PC-3 (cell line): ENCODE results near the gene LTBP4. TPM values are rescaled to one million over a fixed set of nuclear protein-coding genes. Genes with fewer than 3 reads are reported as not detected.

ENCODE experiments used
- ATAC-seq: fragments of 200-7000 bp; cut with Tn5 transposase; 2 replicates; pipeline ENCODE4 v1.9.1; 2020; ENCODE audit warnings: mild to moderate bottlenecking, moderate library complexity
- BruUV-seq: library from RNA; stranded (reverse); fragments of 400-500 nt; replicated peaks from 2 replicates; lab custom pipeline; 2021; lab: Mats Ljungman, UMichigan
- CTCF ChIA-PET: fragments of 300-600 bp; sonication (Branson Sonifier 250); formaldehyde crosslinking; loops from one replicate; lab custom pipeline; 2022; ENCODE audit warnings: antibody characterized with exemption; lab: Charles Lee
- POLR2A ChIA-PET: fragments of 300-600 bp; sonication (Branson Sonifier 250); formaldehyde crosslinking; loops from one replicate; lab custom pipeline; 2022; ENCODE audit warnings: antibody characterized with exemption; ENCODE audit not compliant: unreplicated experiment; lab: Charles Lee
- DNase-seq: peaks from one replicate; pipeline ENCODE4 v3.0.0-alpha.2; 2015
- H2AFZ ChIP-seq: fragments of 300-600 bp; sonication (generic); 2 replicates; pipeline ENCODE4 v1.6.0; 2016; ENCODE audit warnings: antibody characterized with exemption, low read length
- H3F3A ChIP-seq: fragments of 300-600 bp; sonication (generic); one replicate; pipeline ENCODE4 v1.6.0; 2017; ENCODE audit warnings: antibody characterized with exemption, low read length, control low read depth, mild to moderate bottlenecking; ENCODE audit not compliant: unreplicated experiment
- H3K27ac ChIP-seq: fragments of 300-600 bp; sonication (generic); 2 replicates; pipeline ENCODE4 v1.5.1; 2016; ENCODE audit warnings: mild to moderate bottlenecking, low read length
- H3K27me3 ChIP-seq: fragments of 300-600 bp; sonication (generic); 2 replicates; pipeline ENCODE4 v1.6.1; 2016; ENCODE audit warnings: low read length, mixed read lengths
- H3K36me3 ChIP-seq: fragments of 300-600 bp; sonication (generic); 2 replicates; pipeline ENCODE4 v1.6.1; 2016; ENCODE audit warnings: low read depth, mixed run types, low read length, mixed read lengths
- H3K4me1 ChIP-seq: fragments of 300-600 bp; sonication (generic); 2 replicates; pipeline ENCODE4 v1.5.1; 2016; ENCODE audit warnings: low read length; ENCODE audit not compliant: insufficient read depth
- H3K4me2 ChIP-seq: fragments of 300-600 bp; sonication (generic); 2 replicates; pipeline ENCODE4 v1.6.0; 2016; ENCODE audit warnings: low read length
- H3K4me3 ChIP-seq: fragments of 300-600 bp; sonication (generic); 2 replicates; pipeline ENCODE4 v1.5.1; 2016; ENCODE audit warnings: mild to moderate bottlenecking, low read length, mixed read lengths
- H3K79me2 ChIP-seq: fragments of 300-600 bp; sonication (generic); 2 replicates; pipeline ENCODE4 v1.6.1; 2017; ENCODE audit warnings: low read length, mixed read lengths
- H3K9ac ChIP-seq: fragments of 300-600 bp; sonication (generic); 2 replicates; pipeline ENCODE4 v1.6.0; 2016; ENCODE audit warnings: mild to moderate bottlenecking, low read length
- H3K9me2 ChIP-seq: fragments of 300-600 bp; sonication (generic); replicated peaks from 2 replicates; pipeline ENCODE4 v1.6.1; 2016; ENCODE audit warnings: mixed run types, low read length, mixed read lengths
- H3K9me3 ChIP-seq: fragments of 300-600 bp; sonication (generic); 2 replicates; pipeline ENCODE4 v1.6.1; 2016; ENCODE audit warnings: low read length, mixed read lengths
- H4K20me1 ChIP-seq: fragments of 300-600 bp; sonication (generic); 2 replicates; pipeline ENCODE4 v1.6.1; 2016; ENCODE audit warnings: low read length, mixed read lengths
- CTCF ChIP-seq: fragments of 300-600 bp; sonication (generic); conservative IDR thresholded peaks from 2 replicates; pipeline ENCODE4 v1.5.1; 2017; ENCODE audit warnings: antibody characterized with exemption, low read depth, mild to moderate bottlenecking, low read length
- EZH2 ChIP-seq: fragments of 300-600 bp; sonication (generic); IDR thresholded peaks from one replicate; pipeline ENCODE4 v1.6.1; 2017; ENCODE audit warnings: antibody characterized with exemption, mild to moderate bottlenecking, low read length; ENCODE audit not compliant: unreplicated experiment
- EZH2phosphoT487 ChIP-seq: fragments of 300-600 bp; sonication (generic); IDR thresholded peaks from 2 replicates; pipeline ENCODE4 v1.6.1; 2018; ENCODE audit warnings: mild to moderate bottlenecking, antibody characterized with exemption, low read length, borderline replicate concordance
- intact Hi-C: fragments of 100-400 bp; cut with micrococcal nuclease; formaldehyde crosslinking; loops from 2 replicates; pipeline ENCODE4 v1.9.0; 2023
- total RNA-seq: library from RNA; depleted of rRNA; stranded (reverse); fragments of >200 nt; gene quantifications from 2 replicates; pipeline ENCODE4 v1.2.3, GENCODE V29; 2014

The LTBP4 gene
- total RNA-seq, 1 experiment from 2014 or later = 8.9 TPM

GRCh38 chr19:40611900-40612698 lies 10.9 kb downstream of the LTBP4 start:
- ATAC-seq (no peak), DNase-seq (no peak)
- CTCF ChIA-PET = no interaction called here
- no peaks in the 10 kb centered on the region for H3F3A ChIP-seq
- H3K36me3 ChIP-seq = no peaks in the 10 kb centered on the region
- POLR2A ChIA-PET = no interaction called here
- H3K9me3 ChIP-seq = no peaks in the 10 kb centered on the region
- no peak overlapping the region for H3K4me2 ChIP-seq
- H3K27me3 ChIP-seq = no peaks in the 10 kb centered on the region
- no TSS peak for BruUV-seq
- H2AFZ ChIP-seq = no peak overlapping the region
- no peaks in the 10 kb centered on the region for H4K20me1 ChIP-seq
- TF ChIP-seq CTCF = no peak
- TF ChIP-seq EZH2 = no peak
- TF ChIP-seq EZH2phosphoT487 = no peak
- H3K9me2 ChIP-seq = no peaks in the 10 kb centered on the region
- no peaks in the 10 kb centered on the region for H3K79me2 ChIP-seq
- peaks cover 18% of the 10 kb centered on the region for H3K4me1 ChIP-seq
- H3K9ac ChIP-seq = no peak overlapping the region
- intact Hi-C loops = no loop called here
- no peak overlapping the region for H3K27ac ChIP-seq
- H3K4me3 ChIP-seq = no peak overlapping the region

- ChIA-PET POLR2A (no interaction called here), CTCF (no interaction called here)
- DNase-seq (no peak), ATAC-seq (no peak)
- Histone ChIP-seq H3K4me2 (no peak overlapping the region), H3K27ac (no peak overlapping the region), H4K20me1 (no peaks in the 10 kb centered on the region), H3F3A (no peaks in the 10 kb centered on the region), H3K9me3 (no peaks in the 10 kb centered on the region), H3K27me3 (no peaks in the 10 kb centered on the region), H3K9me2 (no peaks in the 10 kb centered on the region), H3K36me3 (no peaks in the 10 kb centered on the region), H3K79me2 (no peaks in the 10 kb centered on the region), H3K9ac (no peak overlapping the region), H3K4me1 (peaks cover 18% of the 10 kb centered on the region), H3K4me3 (no peak overlapping the region), H2AFZ (no peak overlapping the region)
- BruUV-seq = no TSS peak
- TF ChIP-seq EZH2 = no peak
- no peak for TF ChIP-seq CTCF
- TF ChIP-seq EZH2phosphoT487 = no peak
- intact Hi-C loops = no loop called here
These were observed 11.9 kb downstream of the LTBP4 start for GRCh38 chr19:40612831-40613689.
